ENCODE results near the gene ZNF839.

- no peak for TF ChIP-seq CTCF (IDR thresholded peaks at IDR 0.05)
- TF ChIP-seq POLR2A (IDR thresholded peaks at IDR 0.05): no peak
Measured at GRCh38 chr14:102285106-102285505, 34.4 kb upstream of the ZNF839 start.

Measured in tibial nerve (tissue), 3 donors.